ENCODE data around the gene ABCA10. TPM values are rescaled to one million over a fixed set of nuclear protein-coding genes. Genes with fewer than 3 reads are reported as not detected.

ABCA10 gene
- total RNA-seq, 1 experiment from 2014 or later = not detected

- no peak for TF ChIP-seq ZNF425 (CRISPR knock-in tag; conservative IDR thresholded peaks at IDR 0.05)
These were observed 110.5 kb downstream of the ABCA10 start (continued) for GRCh38 chr17:69117855-69118784.

- ATAC-seq (no peak), DNase-seq (ENCODE audit: low spot score) (no peak)
- CTCF ChIA-PET = interaction anchor here (1.9 kb wide), 1 partner anchor 27 kb away, joined by 5 read pairs; no protein-coding TSS in a partner anchor
- no peak for TF ChIP-seq FOXJ3 (CRISPR knock-in tag; IDR thresholded peaks at IDR 0.05; ENCODE audit: borderline replicate concordance)
- TF ChIP-seq TEAD4 (CRISPR knock-in tag; IDR thresholded peaks at IDR 0.05) = no peak
- no peak for TF ChIP-seq SMAD3 (CRISPR knock-in tag; IDR thresholded peaks at IDR 0.05; ENCODE audit: borderline replicate concordance)
- Mint-ChIP-seq H3K9me3 (no peaks in the 10 kb centered on the region), H3K4me1 (no peaks in the 10 kb centered on the region), H3K27ac (no peak overlapping the region), H3K27me3 (ENCODE audit: low read depth) (no peaks in the 10 kb centered on the region), H3K4me3 (no peak overlapping the region), H3K36me3 (no peaks in the 10 kb centered on the region)
- POLR2A ChIA-PET = no interaction called here
These were observed 116.8 kb downstream of the ABCA10 start for GRCh38 chr17:69111794-69112193.

- H3K4me3 Mint-ChIP-seq = no peak overlapping the region
- DNase-seq (ENCODE audit: low spot score) (no peak), ATAC-seq (no peak)
- no peak overlapping the region for H3K27ac Mint-ChIP-seq
- H3K9me3 Mint-ChIP-seq = no peaks in the 10 kb centered on the region
- no peaks in the 10 kb centered on the region for H3K27me3 Mint-ChIP-seq (ENCODE audit: low read depth)
- TF ChIP-seq EMX1 (CRISPR knock-in tag; IDR thresholded peaks at IDR 0.05) = no peak
- no peak for TF ChIP-seq IRF2 (CRISPR knock-in tag; IDR thresholded peaks at IDR 0.05; ENCODE audit: borderline replicate concordance, low read depth)
- TF ChIP-seq NR3C1 (CRISPR knock-in tag; conservative IDR thresholded peaks at IDR 0.05; ENCODE audit: low read depth) = no peak
- TF ChIP-seq FOXJ3 (CRISPR knock-in tag; IDR thresholded peaks at IDR 0.05; ENCODE audit: borderline replicate concordance) = no peak
- no peak for TF ChIP-seq CREB1 (CRISPR knock-in tag; IDR thresholded peaks at IDR 0.05)
- no peak for TF ChIP-seq ZBTB21 (CRISPR knock-in tag; IDR thresholded peaks at IDR 0.05; ENCODE audit: borderline replicate concordance)
- no peak for TF ChIP-seq ZNF219 (CRISPR knock-in tag; IDR thresholded peaks at IDR 0.05; ENCODE audit: borderline replicate concordance)
- TF ChIP-seq ZNF121 (CRISPR knock-in tag; IDR thresholded peaks at IDR 0.05) = no peak
- TF ChIP-seq ELF4 (CRISPR knock-in tag; IDR thresholded peaks at IDR 0.05; ENCODE audit: low read depth) = no peak
- TF ChIP-seq STAT6 (CRISPR knock-in tag; conservative IDR thresholded peaks at IDR 0.05; ENCODE audit: low read depth) = no peak
- TF ChIP-seq ATF2 (CRISPR knock-in tag; IDR thresholded peaks at IDR 0.05; ENCODE audit: borderline replicate concordance, low read depth) = no peak
- no peak for TF ChIP-seq CREM (CRISPR knock-in tag; IDR thresholded peaks at IDR 0.05)
- TF ChIP-seq ZNF423 (CRISPR knock-in tag; IDR thresholded peaks at IDR 0.05) = no peak
- TF ChIP-seq ARID4B (CRISPR knock-in tag; IDR thresholded peaks at IDR 0.05; ENCODE audit: borderline replicate concordance) = no peak
- no peak for TF ChIP-seq ATF3 (CRISPR knock-in tag; conservative IDR thresholded peaks at IDR 0.05)
- TF ChIP-seq SP1 (CRISPR knock-in tag; conservative IDR thresholded peaks at IDR 0.05) = no peak
- no peaks in the 10 kb centered on the region for H3K36me3 Mint-ChIP-seq
- ChIA-PET POLR2A (no interaction called here), CTCF (interaction anchor here (0.7 kb wide), 2 partner anchors 329 to 400 kb away, joined by 3 to 4 read pairs; no protein-coding TSS in a partner anchor)
- no peaks in the 10 kb centered on the region for H3K4me1 Mint-ChIP-seq
These were observed 122.5 kb downstream of the ABCA10 start for GRCh38 chr17:69105907-69106730.
